GM23338 (cell line): Measurements from ENCODE around the gene MOCS3. TPM values are rescaled to one million over a fixed set of nuclear protein-coding genes. Genes with fewer than 3 reads are reported as not detected.

ENCODE experiments used
- ATAC-seq: fragments of 200-7000 bp; cut with Tn5 transposase; 3 replicates; pipeline ENCODE4 v1.9.1; 2020
- DNase-seq: peaks from one replicate; pipeline ENCODE4 v3.0.0-alpha.2; 2015; ENCODE audit warnings: low spot score
- H2AFZ ChIP-seq: fragments of 200-600 bp; sonication (generic); 2 replicates; pipeline ENCODE4 v1.8.0; 2016; ENCODE audit warnings: antibody characterized with exemption, mild to moderate bottlenecking, moderate library complexity
- H3F3A ChIP-seq: fragments of 200-600 bp; sonication (generic); replicated peaks from 2 replicates; pipeline ENCODE4 v1.8.0; 2017; ENCODE audit warnings: antibody characterized with exemption, mixed run types, low read depth
- H3K27ac ChIP-seq: fragments of 200-600 bp; sonication (generic); 2 replicates; pipeline ENCODE4 v1.6.1; 2016; ENCODE audit warnings: low read depth
- H3K27me3 ChIP-seq: fragments of 200-600 bp; sonication (generic); 2 replicates; pipeline ENCODE4 v1.8.0; 2016; ENCODE audit warnings: mild to moderate bottlenecking, mixed run types, moderate library complexity; ENCODE audit not compliant: insufficient read depth
- H3K36me3 ChIP-seq: fragments of 200-600 bp; sonication (generic); 2 replicates; pipeline ENCODE4 v1.8.0; 2016; ENCODE audit warnings: mild to moderate bottlenecking; ENCODE audit not compliant: insufficient read depth
- H3K4me1 ChIP-seq: fragments of 200-600 bp; sonication (generic); 2 replicates; pipeline ENCODE4 v1.8.0; 2016; ENCODE audit warnings: mild to moderate bottlenecking, moderate library complexity; ENCODE audit not compliant: insufficient read depth
- H3K4me2 ChIP-seq: fragments of 200-600 bp; sonication (generic); 2 replicates; pipeline ENCODE4 v1.7.1; 2017; ENCODE audit warnings: mixed run types
- H3K4me3 ChIP-seq: fragments of 200-600 bp; sonication (generic); 2 replicates; pipeline ENCODE4 v1.6.1; 2016; ENCODE audit warnings: mixed run types
- H3K79me2 ChIP-seq: fragments of 200-600 bp; sonication (generic); replicated peaks from 2 replicates; pipeline ENCODE4 v1.8.0; 2017; ENCODE audit warnings: mild to moderate bottlenecking; ENCODE audit not compliant: insufficient read depth
- H3K9me2 ChIP-seq: fragments of 200-600 bp; sonication (generic); 2 replicates; pipeline ENCODE4 v1.8.0; 2017; ENCODE audit not compliant: insufficient read depth
- H4K20me1 ChIP-seq: fragments of 200-600 bp; sonication (generic); replicated peaks from 2 replicates; pipeline ENCODE4 v1.8.0; 2017; ENCODE audit warnings: mild to moderate bottlenecking; ENCODE audit not compliant: insufficient read depth
- H3K27ac Mint-ChIP-seq: 2 replicates; pipeline ENCODE4 v1.8.0; 2020; ENCODE audit warnings: inconsistent platforms, mild to moderate bottlenecking, moderate library complexity, mixed read lengths
- H3K27me3 Mint-ChIP-seq: 3 replicates; pipeline ENCODE4 v1.8.0; 2022; ENCODE audit warnings: low read depth, mild to moderate bottlenecking, moderate library complexity, mixed read lengths, inconsistent platforms; ENCODE audit not compliant: insufficient read depth, poor library complexity
- H3K36me3 Mint-ChIP-seq: 3 replicates; pipeline ENCODE4 v1.8.0; 2021; ENCODE audit warnings: low read depth, mild to moderate bottlenecking, inconsistent platforms, moderate library complexity, mixed read lengths
- H3K4me1 Mint-ChIP-seq: 3 replicates; pipeline ENCODE4 v1.8.0; 2020; ENCODE audit warnings: mild to moderate bottlenecking, inconsistent platforms, mixed read lengths
- H3K4me3 Mint-ChIP-seq: 3 replicates; pipeline ENCODE4 v1.8.0; 2021; ENCODE audit warnings: moderate library complexity, mild to moderate bottlenecking, inconsistent platforms, mixed read lengths
- H3K9me3 Mint-ChIP-seq: 3 replicates; pipeline ENCODE4 v1.8.0; 2020; ENCODE audit warnings: moderate library complexity, mild to moderate bottlenecking, inconsistent platforms, mixed read lengths
- EZH2 ChIP-seq: fragments of 200-600 bp; sonication (generic); IDR thresholded peaks from one replicate; pipeline ENCODE4 v1.8.0; 2017; ENCODE audit warnings: antibody characterized with exemption, mild to moderate bottlenecking, low read depth; ENCODE audit not compliant: unreplicated experiment
- JUNB ChIP-seq: IDR thresholded peaks from one replicate; pipeline ENCODE4 v1.6.1; 2016; ENCODE audit warnings: antibody characterized with exemption; ENCODE audit not compliant: unreplicated experiment
- NANOG ChIP-seq: IDR thresholded peaks from 2 replicates; pipeline ENCODE4 v1.6.1; 2016; ENCODE audit warnings: antibody characterized with exemption, borderline replicate concordance
- ZNF331 ChIP-seq: fragments of 250-450 bp; sonication (Bioruptor Pico); IDR thresholded peaks from 2 replicates; pipeline ENCODE4 v1.5.0; 2020; ENCODE audit warnings: low read depth, mild to moderate bottlenecking, moderate library complexity
- polyA plus RNA-seq: library from polyadenylated mRNA; unstranded; fragments of >200 nt; fragmentation: Nextera tagmentation; extraction: Ambion mirVana; gene quantifications from 2 replicates; pipeline ENCODE4 v1.2.1, GENCODE V29; 2016
- total RNA-seq: library from RNA; depleted of rRNA; stranded (reverse); fragments of >200 nt; shearing (Covaris generic); gene quantifications from 2 replicates; pipeline ENCODE4 v1.2.3, GENCODE V29; 2014
- TF ChIP-seq, protein P1 (sequence below), 2 experiments: fragments of 200-600 bp in 1 of 2; sonication (generic) in 1 of 2; conservative IDR thresholded peaks; 2 replicates each; pipeline versions ENCODE4 v1.5.1 to v1.6.1; 2016 to 2017; ENCODE audit warnings: antibody characterized with exemption in 2 of 2, low read depth in 2 of 2, mild to moderate bottlenecking in 2 of 2, moderate library complexity in 1 of 2
- TF ChIP-seq, protein P2 (sequence below): fragments of 250-450 bp; sonication (Bioruptor Pico); IDR thresholded peaks from 2 replicates; pipeline ENCODE4 v1.5.0; 2020; ENCODE audit warnings: mild to moderate bottlenecking, moderate library complexity

The MOCS3 gene
- total and polyA plus RNA-seq, 2 experiments from 2014 or later = 2.2 to 9.1 TPM

DNA sequence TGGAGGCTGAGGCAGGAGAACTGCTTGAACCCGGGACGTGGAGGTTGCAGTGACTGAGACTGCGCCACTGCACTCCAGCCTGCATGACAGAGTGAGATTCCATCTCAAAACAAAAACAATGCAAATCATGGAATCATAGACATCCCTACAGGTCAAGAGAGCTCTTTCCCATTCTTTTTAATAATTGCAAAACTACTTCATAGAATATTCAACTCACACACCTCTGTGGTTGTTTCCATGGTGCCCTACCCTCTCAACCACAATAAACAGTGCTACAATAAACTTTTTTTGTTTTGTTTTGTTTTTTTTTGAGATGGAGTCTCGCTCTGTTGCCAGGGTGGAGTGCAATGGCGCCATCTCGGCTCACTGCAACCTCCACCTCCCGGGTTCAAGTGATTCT is 15.5 kb upstream of the MOCS3 start:
- H3K9me3 Mint-ChIP-seq = no peaks in the 10 kb centered on the region
- no peaks in the 10 kb centered on the region for H3K9me2 ChIP-seq
- H2AFZ ChIP-seq = no peak overlapping the region
- TF ChIP-seq JUNB = no peak
- no peak for TF ChIP-seq NANOG
- no peak for TF ChIP-seq EZH2
- TF ChIP-seq, protein P1, sequence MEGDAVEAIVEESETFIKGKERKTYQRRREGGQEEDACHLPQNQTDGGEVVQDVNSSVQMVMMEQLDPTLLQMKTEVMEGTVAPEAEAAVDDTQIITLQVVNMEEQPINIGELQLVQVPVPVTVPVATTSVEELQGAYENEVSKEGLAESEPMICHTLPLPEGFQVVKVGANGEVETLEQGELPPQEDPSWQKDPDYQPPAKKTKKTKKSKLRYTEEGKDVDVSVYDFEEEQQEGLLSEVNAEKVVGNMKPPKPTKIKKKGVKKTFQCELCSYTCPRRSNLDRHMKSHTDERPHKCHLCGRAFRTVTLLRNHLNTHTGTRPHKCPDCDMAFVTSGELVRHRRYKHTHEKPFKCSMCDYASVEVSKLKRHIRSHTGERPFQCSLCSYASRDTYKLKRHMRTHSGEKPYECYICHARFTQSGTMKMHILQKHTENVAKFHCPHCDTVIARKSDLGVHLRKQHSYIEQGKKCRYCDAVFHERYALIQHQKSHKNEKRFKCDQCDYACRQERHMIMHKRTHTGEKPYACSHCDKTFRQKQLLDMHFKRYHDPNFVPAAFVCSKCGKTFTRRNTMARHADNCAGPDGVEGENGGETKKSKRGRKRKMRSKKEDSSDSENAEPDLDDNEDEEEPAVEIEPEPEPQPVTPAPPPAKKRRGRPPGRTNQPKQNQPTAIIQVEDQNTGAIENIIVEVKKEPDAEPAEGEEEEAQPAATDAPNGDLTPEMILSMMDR (conservative IDR thresholded peaks at IDR 0.05; ENCODE audit: low read depth in 2 of 2) = no peak
- TF ChIP-seq, protein P2, sequence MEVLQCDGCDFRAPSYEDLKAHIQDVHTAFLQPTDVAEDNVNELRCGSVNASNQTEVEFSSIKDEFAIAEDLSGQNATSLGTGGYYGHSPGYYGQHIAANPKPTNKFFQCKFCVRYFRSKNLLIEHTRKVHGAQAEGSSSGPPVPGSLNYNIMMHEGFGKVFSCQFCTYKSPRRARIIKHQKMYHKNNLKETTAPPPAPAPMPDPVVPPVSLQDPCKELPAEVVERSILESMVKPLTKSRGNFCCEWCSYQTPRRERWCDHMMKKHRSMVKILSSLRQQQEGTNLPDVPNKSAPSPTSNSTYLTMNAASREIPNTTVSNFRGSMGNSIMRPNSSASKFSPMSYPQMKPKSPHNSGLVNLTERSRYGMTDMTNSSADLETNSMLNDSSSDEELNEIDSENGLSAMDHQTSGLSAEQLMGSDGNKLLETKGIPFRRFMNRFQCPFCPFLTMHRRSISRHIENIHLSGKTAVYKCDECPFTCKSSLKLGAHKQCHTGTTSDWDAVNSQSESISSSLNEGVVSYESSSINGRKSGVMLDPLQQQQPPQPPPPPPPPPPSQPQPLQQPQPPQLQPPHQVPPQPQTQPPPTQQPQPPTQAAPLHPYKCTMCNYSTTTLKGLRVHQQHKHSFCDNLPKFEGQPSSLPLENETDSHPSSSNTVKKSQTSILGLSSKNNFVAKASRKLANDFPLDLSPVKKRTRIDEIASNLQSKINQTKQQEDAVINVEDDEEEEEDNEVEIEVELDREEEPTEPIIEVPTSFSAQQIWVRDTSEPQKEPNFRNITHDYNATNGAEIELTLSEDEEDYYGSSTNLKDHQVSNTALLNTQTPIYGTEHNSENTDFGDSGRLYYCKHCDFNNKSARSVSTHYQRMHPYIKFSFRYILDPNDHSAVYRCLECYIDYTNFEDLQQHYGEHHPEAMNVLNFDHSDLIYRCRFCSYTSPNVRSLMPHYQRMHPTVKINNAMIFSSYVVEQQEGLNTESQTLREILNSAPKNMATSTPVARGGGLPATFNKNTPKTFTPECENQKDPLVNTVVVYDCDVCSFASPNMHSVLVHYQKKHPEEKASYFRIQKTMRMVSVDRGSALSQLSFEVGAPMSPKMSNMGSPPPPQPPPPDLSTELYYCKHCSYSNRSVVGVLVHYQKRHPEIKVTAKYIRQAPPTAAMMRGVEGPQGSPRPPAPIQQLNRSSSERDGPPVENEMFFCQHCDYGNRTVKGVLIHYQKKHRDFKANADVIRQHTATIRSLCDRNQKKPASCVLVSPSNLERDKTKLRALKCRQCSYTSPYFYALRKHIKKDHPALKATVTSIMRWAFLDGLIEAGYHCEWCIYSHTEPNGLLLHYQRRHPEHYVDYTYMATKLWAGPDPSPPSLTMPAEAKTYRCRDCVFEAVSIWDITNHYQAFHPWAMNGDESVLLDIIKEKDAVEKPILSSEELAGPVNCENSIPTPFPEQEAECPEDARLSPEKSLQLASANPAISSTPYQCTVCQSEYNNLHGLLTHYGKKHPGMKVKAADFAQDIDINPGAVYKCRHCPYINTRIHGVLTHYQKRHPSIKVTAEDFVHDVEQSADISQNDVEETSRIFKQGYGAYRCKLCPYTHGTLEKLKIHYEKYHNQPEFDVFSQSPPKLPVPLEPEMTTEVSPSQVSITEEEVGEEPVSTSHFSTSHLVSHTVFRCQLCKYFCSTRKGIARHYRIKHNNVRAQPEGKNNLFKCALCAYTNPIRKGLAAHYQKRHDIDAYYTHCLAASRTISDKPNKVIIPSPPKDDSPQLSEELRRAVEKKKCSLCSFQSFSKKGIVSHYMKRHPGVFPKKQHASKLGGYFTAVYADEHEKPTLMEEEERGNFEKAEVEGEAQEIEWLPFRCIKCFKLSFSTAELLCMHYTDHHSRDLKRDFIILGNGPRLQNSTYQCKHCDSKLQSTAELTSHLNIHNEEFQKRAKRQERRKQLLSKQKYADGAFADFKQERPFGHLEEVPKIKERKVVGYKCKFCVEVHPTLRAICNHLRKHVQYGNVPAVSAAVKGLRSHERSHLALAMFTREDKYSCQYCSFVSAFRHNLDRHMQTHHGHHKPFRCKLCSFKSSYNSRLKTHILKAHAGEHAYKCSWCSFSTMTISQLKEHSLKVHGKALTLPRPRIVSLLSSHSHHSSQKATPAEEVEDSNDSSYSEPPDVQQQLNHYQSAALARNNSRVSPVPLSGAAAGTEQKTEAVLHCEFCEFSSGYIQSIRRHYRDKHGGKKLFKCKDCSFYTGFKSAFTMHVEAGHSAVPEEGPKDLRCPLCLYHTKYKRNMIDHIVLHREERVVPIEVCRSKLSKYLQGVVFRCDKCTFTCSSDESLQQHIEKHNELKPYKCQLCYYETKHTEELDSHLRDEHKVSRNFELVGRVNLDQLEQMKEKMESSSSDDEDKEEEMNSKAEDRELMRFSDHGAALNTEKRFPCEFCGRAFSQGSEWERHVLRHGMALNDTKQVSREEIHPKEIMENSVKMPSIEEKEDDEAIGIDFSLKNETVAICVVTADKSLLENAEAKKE = no peak
- no peak for TF ChIP-seq ZNF331 (CRISPR knock-in tag)
- no peaks in the 10 kb centered on the region for H3K27me3 ChIP-seq
- no peaks in the 10 kb centered on the region for H3K4me1 Mint-ChIP-seq
- peaks cover 4% of the 10 kb centered on the region; the same call in 1 of the 2 replicates for H3F3A ChIP-seq
- DNase-seq (no peak), ATAC-seq (no peak)
- no peak overlapping the region for H3K27ac Mint-ChIP-seq
- H3K4me1 ChIP-seq = no peaks in the 10 kb centered on the region
- no peak overlapping the region for H3K4me3 ChIP-seq
- H4K20me1 ChIP-seq = peaks cover 28% of the 10 kb centered on the region
- peaks cover 65% of the 10 kb centered on the region for H3K36me3 Mint-ChIP-seq
- H3K79me2 ChIP-seq = no peaks in the 10 kb centered on the region; the same call in 1 of the 2 replicates
- H3K4me3 Mint-ChIP-seq = no peak overlapping the region
- H3K36me3 ChIP-seq = peaks cover 48% of the 10 kb centered on the region
- no peak overlapping the region for H3K4me2 ChIP-seq
- no peak overlapping the region for H3K27ac ChIP-seq
- H3K27me3 Mint-ChIP-seq = peaks cover 4% of the 10 kb centered on the region
